Activated T-helper 1 cell treated with anti-CD3 and anti-CD28 coated beads, Interleukin-12 subunit alpha, Interleukin-12 subunit beta, Interleukin-2, Interleukin-4 antibody, amounts not matched to agents 30 ng/mL and 10 ng/mL and 1 ng/mL, durations not matched to agents 14 hours and 24 hours and 36 hours (primary cell): ENCODE measurements around the gene DYNC1H1. TPM values are rescaled to one million over a fixed set of nuclear protein-coding genes. Genes with fewer than 3 reads are reported as not detected.
A peak's percentile ranks its signal among the peaks of the same experiment; 100 is the strongest.
"Not testable (repeated sequence)": the region's sequence is repeated elsewhere in the genome, so short reads cannot be mapped to it uniquely, and the experiment has no call there.

Source experiments
- DNase-seq: peaks from one replicate; pipeline ENCODE4 v3.0.0; 2021; ENCODE audit warnings: low spot score
- H3K27ac Mint-ChIP-seq: one replicate; pipeline ENCODE4 v1.8.0; 2021; ENCODE audit warnings: mild to moderate bottlenecking, mixed read lengths
- H3K27me3 Mint-ChIP-seq: one replicate; pipeline ENCODE4 v1.8.0; 2022; ENCODE audit warnings: mild to moderate bottlenecking, moderate library complexity, mixed read lengths; ENCODE audit not compliant: insufficient read depth
- H3K36me3 Mint-ChIP-seq: one replicate; pipeline ENCODE4 v1.8.0; 2021; ENCODE audit warnings: low read depth, mixed read lengths
- H3K4me1 Mint-ChIP-seq: one replicate; pipeline ENCODE4 v1.8.0; 2021; ENCODE audit warnings: low read depth, mixed read lengths
- H3K4me3 Mint-ChIP-seq: one replicate; pipeline ENCODE4 v1.8.0; 2021; ENCODE audit warnings: mild to moderate bottlenecking, moderate library complexity, mixed read lengths
- H3K9me3 Mint-ChIP-seq: one replicate; pipeline ENCODE4 v1.8.0; 2021; ENCODE audit warnings: mixed read lengths
- intact Hi-C: fragments of 100-400 bp; cut with micrococcal nuclease; formaldehyde crosslinking; loops from one replicate; pipeline ENCODE4 v1.15.1; 2024
- total RNA-seq: library from RNA; stranded (reverse); gene quantifications from 2 replicates; pipeline ENCODE4 v1.2.3, GENCODE V29; 2022

Gene DYNC1H1
- total RNA-seq, 1 donor from 2014 or later = 241 TPM

DNA sequence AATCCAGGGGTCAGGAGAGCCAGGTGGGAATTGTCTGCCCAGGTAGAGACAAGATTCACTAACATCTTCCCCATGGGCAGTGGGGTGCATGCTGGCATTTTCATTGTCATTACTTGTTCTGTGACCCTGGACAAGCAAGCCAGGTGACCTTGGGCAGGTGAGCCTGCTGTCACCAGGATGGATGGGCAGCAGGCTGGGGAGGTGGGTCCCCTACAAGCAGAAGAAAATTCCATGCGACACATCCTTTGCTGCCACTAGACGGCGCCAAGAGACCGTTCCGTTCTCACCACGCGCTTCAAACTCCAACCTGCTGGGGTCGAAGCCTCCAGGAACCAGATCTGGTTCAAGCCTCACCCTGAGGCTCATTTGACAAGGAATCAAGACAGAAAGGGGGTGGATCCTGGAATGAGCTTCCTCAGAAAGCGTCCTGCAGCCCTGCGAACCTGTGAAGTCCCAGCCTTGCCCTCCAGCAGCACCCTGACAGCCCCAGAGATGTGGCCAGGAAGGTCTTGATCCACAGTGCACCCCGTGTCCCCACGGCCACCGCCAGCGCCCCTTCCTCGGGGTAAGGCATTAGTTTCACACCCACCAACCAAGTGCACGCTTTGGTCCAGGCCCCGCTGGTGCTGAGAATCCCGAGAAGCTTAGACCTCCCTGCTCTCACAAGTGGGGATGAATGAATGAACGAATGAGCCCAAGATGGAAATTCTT lies 3.2 kb upstream of the DYNC1H1 start:
- Mint-ChIP-seq H3K27ac (peak overlapping the region; percentile 51), H3K4me3 (no peak overlapping the region), H3K9me3 (no peaks in the 10 kb centered on the region), H3K4me1 (peaks cover 19% of the 10 kb centered on the region), H3K27me3 (peaks cover 2% of the 10 kb centered on the region), H3K36me3 (no peaks in the 10 kb centered on the region)
- peak; percentile 56 for DNase-seq
- intact Hi-C loops = loop anchor here (1.0 to 5.0 kb wide), 4 partner anchors 135 to 353 kb away; no protein-coding TSS in a partner anchor

DNA sequence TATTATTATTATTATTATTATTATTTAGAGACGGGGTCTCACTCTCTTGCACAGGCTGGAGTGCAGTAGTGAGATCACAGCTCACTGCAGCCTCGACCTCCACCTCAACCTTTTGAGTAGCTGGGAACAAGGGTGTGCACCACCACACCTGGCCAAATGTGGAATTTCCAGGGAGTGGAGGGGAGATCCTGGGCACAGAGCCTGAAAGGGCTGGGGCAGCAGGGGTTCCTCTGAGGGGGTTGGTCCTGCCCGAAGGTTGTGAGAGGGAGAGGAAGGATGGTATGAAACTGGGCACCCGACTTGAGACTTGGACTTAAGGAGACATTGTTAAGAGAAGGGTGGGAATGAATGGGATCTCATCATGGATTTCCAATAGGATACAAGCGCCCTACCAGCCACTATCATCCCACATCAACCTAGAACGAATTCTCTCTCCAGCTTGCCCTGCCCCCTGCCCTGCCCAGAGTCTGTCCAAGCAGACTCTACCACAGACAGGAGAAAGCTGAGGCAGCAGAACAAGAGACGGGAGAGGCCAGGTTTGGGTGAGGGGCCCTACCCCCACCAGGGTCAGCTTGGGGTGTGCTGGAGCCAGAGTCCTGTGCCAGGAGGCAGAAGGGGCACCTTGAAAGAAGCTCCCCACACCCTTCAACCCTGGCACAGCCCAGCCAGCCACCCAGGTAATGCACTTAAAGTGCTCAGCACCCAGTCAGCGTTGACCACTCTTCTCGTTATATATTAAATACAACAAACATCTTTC lies 2.4 kb upstream of the DYNC1H1 start:
- intact Hi-C loops = loop anchor here (1.0 to 5.0 kb wide), 4 partner anchors 134 to 352 kb away; no protein-coding TSS in a partner anchor
- Mint-ChIP-seq H3K27ac (no peak overlapping the region), H3K27me3 (peaks cover 2% of the 10 kb centered on the region), H3K36me3 (peaks cover 2% of the 10 kb centered on the region), H3K4me3 (no peak overlapping the region), H3K4me1 (peaks cover 24% of the 10 kb centered on the region), H3K9me3 (no peaks in the 10 kb centered on the region)
- no peak for DNase-seq

DNA sequence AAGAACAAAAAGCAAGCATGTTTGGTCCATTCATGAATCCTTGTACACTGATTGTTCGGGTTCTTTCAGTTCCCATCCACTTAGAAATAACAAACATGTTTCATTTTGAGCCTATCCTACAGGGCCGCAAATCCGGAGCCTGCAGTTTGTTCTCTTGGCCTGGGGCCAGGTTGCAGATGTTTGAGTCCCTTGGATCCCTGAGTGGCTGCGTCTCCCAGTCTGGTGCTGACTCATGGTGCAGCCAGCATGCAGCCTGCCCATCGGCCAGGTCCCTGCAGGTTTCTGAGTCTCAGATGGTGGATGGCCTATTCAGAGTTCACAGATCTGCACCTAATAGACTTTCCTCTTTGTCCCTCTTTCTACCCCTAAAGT lies 1.9 kb upstream of the DYNC1H1 start:
- intact Hi-C loops = loop anchor here (5.0 kb wide), 1 partner anchor 140 kb away; no protein-coding TSS in a partner anchor
- Mint-ChIP-seq H3K36me3 (peaks cover 4% of the 10 kb centered on the region), H3K27me3 (peaks cover 2% of the 10 kb centered on the region), H3K27ac (no peak overlapping the region), H3K4me3 (no peak overlapping the region), H3K9me3 (no peaks in the 10 kb centered on the region), H3K4me1 (peaks cover 26% of the 10 kb centered on the region)
- DNase-seq = no peak

DNA sequence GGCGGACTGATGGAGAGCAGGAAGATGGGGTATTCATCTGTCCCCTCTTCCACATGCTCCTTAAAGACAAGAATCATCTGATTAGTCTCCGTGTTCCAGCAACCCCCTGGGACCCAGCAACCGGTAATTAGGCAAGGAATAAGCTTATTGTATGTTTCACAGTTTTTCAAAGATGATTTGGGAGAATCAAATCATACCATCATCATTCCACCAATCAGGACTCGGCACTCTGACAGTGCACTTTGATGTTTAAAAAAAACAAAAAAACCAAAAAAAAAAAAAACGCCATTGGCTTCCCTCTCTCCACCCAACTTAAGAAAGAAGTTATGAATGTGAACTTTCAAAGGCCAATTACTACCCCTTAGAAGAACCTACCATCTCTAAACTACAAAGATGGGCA lies 1.3 kb upstream of the DYNC1H1 start:
- no peaks in the 10 kb centered on the region for H3K9me3 Mint-ChIP-seq
- no peak overlapping the region for H3K4me3 Mint-ChIP-seq
- H3K36me3 Mint-ChIP-seq = peaks cover 7% of the 10 kb centered on the region
- H3K4me1 Mint-ChIP-seq = peaks cover 32% of the 10 kb centered on the region
- H3K27me3 Mint-ChIP-seq = peaks cover 2% of the 10 kb centered on the region
- intact Hi-C loops = loop anchor here (5.0 kb wide), 1 partner anchor 141 kb away; no protein-coding TSS in a partner anchor
- DNase-seq = no peak
- no peak overlapping the region for H3K27ac Mint-ChIP-seq

DNA sequence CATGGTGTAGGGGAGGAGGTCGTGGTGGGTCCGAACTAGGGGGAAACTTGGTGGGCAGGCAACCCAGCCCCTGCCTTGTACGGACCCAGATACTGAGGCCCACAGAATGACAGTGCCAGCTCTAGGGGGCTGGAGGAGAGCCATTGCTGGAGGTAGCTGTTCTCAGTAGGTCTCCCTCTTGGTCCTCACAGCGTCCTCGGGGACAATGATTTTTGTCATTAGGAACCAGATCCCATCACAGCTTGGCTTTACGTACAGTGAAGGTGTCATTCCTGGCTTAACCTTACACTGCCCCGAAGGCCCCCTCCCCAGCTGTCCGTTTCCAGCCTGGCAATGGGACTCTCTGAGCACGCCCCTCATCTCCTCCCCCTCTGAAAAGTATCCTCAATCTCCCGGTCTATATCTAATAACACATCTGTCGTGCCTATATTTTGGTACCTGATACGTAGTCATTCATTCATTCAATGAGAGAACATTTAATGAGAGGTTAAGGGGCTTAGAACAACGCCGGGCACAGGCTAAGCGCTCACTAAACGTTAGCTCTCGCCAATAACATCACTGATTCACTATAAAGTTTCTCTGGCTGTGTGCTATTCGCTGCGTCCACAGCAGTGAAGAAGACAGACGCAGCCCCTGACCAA lies 597 bp upstream of the DYNC1H1 start:
- peaks cover 7% of the 10 kb centered on the region for H3K36me3 Mint-ChIP-seq
- H3K4me3 Mint-ChIP-seq = peak overlapping the region; percentile 68
- no peak for DNase-seq
- intact Hi-C loops = loop anchor here (1.0 to 5.0 kb wide), 7 partner anchors 15 to 547 kb away; partner anchors contain the start of gene HSP90AA1
- no peak overlapping the region for H3K27ac Mint-ChIP-seq
- peaks cover 38% of the 10 kb centered on the region for H3K4me1 Mint-ChIP-seq
- no peaks in the 10 kb centered on the region for H3K9me3 Mint-ChIP-seq
- peaks cover 2% of the 10 kb centered on the region for H3K27me3 Mint-ChIP-seq

DNA sequence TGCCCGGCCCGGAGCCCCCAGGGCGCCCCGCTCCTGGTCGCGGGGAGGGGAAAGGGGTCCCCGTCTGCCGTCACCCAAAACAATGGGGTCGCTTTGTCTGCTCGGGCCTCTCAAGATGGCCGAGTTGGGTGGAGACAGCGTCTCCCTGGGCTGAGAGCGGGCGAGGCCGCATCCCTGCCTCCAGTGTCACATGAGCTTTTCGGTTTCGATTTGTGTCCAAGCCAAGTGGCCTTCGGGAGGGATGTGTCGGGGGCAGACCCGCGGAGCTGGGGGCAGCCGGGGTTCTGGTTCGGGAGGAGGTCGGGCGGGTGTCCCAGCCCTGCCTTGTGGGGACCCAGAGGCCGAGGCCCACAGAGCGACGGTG lies 790 bp downstream of the DYNC1H1 start:
- Mint-ChIP-seq H3K36me3 (peaks cover 13% of the 10 kb centered on the region), H3K9me3 (no peaks in the 10 kb centered on the region), H3K4me3 (peak overlapping the region; percentile 90), H3K4me1 (peaks cover 41% of the 10 kb centered on the region), H3K27ac (peak overlapping the region; percentile 87), H3K27me3 (peaks cover 2% of the 10 kb centered on the region)
- DNase-seq = peak; percentile 71
- intact Hi-C loops = loop anchor here (1.0 to 2.0 kb wide), 3 partner anchors 174 to 546 kb away; partner anchors contain the start of gene WDR20

DNA sequence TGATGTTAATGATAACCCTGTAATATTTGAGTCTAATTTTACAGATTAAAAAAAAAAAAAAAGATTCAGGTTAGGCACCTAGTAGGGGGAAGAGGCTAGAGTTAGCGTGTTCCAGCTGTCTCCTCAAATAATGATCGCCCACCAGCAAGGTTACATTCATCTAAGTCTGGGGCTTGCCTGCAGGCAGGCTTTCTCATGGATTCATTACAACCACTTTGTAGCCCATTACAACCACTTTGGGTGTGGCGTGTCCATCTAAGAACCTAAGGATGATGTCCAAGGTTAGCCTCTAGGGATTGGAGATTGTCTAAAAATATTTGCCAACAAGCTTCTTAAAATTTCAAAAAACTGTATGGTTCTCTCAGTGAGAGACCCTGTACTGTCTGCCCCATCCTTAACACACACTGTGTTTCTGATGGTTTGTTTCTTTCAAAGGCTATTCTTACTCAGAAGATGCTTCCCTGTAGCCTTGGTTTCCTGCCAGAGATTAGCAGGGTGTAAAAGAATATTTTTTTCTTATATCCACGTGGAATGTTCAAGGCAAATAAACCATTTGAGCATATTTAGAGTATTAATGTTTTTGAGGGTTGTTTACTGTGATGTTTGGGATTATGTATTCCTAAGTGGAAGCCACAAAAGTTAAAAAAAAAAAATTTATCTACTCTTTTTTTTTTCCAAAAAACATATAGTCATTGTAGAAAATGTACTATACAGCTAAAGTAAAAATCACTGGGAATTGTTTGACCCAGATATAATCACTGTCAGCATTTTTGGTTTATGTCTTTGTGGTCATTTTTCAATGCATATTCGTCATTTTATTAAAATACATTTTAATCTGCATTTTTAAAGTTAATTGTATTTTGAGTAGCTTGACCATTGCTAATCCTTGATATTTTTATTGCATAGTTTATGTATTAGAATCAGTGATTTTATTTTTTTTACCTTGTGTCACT lies 1.7 kb downstream of the DYNC1H1 start:
- H3K4me1 Mint-ChIP-seq = peaks cover 46% of the 10 kb centered on the region
- intact Hi-C loops = loop anchor here (1.0 to 2.0 kb wide), 3 partner anchors 173 to 545 kb away; partner anchors contain the start of gene WDR20

DNA sequence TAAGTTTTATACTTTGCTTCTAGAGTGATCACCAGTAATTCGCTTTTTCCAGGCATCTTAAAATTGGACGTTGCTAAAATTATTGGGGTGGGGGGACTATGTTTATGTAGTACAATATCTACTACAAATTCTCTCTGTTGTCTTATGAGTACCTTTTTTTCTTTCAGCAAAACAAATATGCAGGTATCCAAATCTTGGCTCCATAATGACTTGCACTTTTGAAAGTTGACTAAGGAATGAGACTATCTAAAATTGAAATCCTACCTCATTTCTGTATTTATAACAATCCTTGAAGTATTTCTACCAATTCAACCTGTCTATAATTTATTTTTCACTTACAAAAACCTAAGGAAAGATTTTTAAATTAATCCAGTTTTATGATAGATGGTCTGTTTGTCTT lies 2.4 kb downstream of the DYNC1H1 start:
- Mint-ChIP-seq H3K9me3 (no peaks in the 10 kb centered on the region), H3K27me3 (peaks cover 2% of the 10 kb centered on the region), H3K4me3 (peak overlapping the region; percentile 63), H3K27ac (no peak overlapping the region), H3K36me3 (peaks cover 17% of the 10 kb centered on the region), H3K4me1 (peaks cover 43% of the 10 kb centered on the region)
- no peak for DNase-seq
- intact Hi-C loops = no loop called here

More for the DNA sequence above, 1.7 kb downstream of the DYNC1H1 start:
- H3K27me3 Mint-ChIP-seq = peaks cover 2% of the 10 kb centered on the region
- peaks cover 17% of the 10 kb centered on the region for H3K36me3 Mint-ChIP-seq
- H3K27ac Mint-ChIP-seq = peak overlapping the region; percentile 87
- H3K4me3 Mint-ChIP-seq = peak overlapping the region; percentile 90
- H3K9me3 Mint-ChIP-seq = no peaks in the 10 kb centered on the region
- no peak for DNase-seq

DNA sequence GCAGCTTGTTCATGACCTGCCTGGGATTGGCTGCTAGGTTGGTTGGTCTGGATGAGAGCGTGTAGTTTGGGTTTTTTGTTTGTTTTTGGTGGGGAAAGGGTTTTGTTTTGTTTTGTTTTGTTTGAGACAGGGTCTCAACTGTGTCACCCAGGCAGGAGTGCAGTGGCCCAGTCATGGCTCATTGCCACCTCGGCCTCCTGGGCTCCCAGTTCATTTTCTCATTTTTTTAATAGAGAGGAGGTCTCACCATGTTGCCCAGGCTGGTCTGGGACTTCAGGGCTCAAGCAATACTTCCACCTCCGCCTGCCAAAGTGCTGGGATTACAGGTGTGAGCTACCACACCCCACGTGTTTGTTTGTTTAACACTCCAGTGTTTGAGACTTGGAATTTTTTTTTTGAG lies 3.8 kb downstream of the DYNC1H1 start:
- Mint-ChIP-seq H3K9me3 (no peaks in the 10 kb centered on the region), H3K4me3 (peak overlapping the region; percentile 27), H3K4me1 (peaks cover 54% of the 10 kb centered on the region), H3K27ac (peak overlapping the region; percentile 41), H3K36me3 (peaks cover 21% of the 10 kb centered on the region), H3K27me3 (no peaks in the 10 kb centered on the region)
- no peak for DNase-seq
- intact Hi-C loops = no loop called here

DNA sequence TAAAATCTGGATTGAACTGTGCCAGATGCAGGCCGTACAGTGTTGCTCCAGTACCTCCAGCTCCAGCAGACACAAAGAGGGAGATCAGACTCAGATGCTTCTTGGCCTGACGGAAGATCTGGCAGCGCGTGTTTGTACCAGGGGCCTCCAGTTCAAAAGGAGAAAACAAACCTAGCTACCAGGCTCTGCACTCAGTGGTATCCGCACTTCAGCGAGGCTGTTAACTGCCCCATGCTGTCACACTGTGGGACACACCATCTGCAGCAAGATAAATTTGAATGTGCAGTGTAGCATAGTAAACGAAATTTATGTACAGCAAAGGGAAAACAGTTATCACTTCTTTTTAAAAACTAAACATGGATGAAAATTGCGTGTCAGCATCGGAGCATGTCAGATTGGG lies 5.1 kb downstream of the DYNC1H1 start:
- Mint-ChIP-seq H3K4me1 (peaks cover 48% of the 10 kb centered on the region), H3K4me3 (no peak overlapping the region), H3K36me3 (peaks cover 21% of the 10 kb centered on the region), H3K27me3 (no peaks in the 10 kb centered on the region), H3K27ac (no peak overlapping the region), H3K9me3 (no peaks in the 10 kb centered on the region)
- intact Hi-C loops = no loop called here
- DNase-seq = no peak

DNA sequence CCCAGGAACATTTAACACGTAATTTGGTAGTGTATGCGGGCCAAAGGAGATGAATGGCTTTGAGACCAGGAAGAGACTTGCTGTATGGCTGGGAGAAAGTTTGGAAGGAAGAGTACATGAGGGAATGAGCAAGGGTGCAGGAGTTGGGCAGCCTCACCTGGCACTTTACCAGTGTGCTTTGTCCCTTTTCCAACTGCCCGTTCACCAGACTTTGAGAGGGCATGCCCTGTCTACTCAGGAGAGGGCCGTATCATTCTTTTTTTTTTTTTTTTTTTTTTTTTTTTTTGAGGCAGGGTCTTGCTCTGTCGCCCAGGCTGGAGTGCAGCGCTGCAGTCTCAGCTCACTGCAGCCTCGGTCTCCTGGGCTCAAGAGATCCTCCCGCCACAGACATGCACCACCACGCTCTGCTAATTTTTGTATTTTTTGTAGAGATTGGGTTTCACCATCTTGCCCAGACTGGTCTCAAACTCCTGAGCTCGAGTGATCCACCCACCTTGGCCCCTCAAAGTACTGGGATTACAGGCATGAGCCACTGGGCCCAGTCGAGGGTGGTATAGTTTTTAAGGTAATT lies 6.5 kb downstream of the DYNC1H1 start:
- Mint-ChIP-seq H3K4me1 (peaks cover 50% of the 10 kb centered on the region), H3K4me3 (no peak overlapping the region), H3K9me3 (no peaks in the 10 kb centered on the region), H3K27ac (peak overlapping the region; percentile 44), H3K36me3 (peaks cover 30% of the 10 kb centered on the region), H3K27me3 (no peaks in the 10 kb centered on the region)
- intact Hi-C loops = no loop called here
- DNase-seq = no peak

DNA sequence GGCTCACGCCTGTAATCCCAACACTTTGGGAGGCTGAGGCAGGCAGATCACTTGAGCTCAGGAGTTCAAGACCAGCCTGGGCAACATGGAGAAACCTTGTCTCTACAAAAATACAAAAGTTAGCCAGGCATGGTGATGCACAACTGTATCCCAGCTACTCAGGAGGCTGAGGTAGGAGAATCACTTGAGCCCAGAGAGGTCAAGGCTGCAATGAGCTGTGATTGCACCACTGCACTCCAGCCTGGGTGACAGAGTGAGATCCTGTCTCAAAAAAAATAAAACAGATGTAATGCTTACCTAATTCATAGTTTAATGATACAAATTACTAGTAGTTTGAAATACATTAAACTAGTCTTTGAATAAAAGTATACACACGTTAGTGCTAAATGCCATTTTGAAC lies 7.1 kb downstream of the DYNC1H1 start:
- peaks cover 48% of the 10 kb centered on the region for H3K4me1 Mint-ChIP-seq
- intact Hi-C loops, DNase-seq, H3K9me3 Mint-ChIP-seq, H3K4me3 Mint-ChIP-seq, H3K27ac Mint-ChIP-seq, H3K27me3 Mint-ChIP-seq: not testable (repeated sequence)
- H3K36me3 Mint-ChIP-seq = peaks cover 30% of the 10 kb centered on the region
